Hair follicle dermal papilla cell (primary cell): ENCODE measurements around the gene KCNF1. TPM values are rescaled to one million over a fixed set of nuclear protein-coding genes. Genes with fewer than 3 reads are reported as not detected.

ENCODE experiments used
- small RNA-seq: library from RNA; depleted of rRNA; stranded (forward); fragments of <200 nt; gene quantifications from one replicate; pipeline ENCODE3, GENCODE V24; 2012
- total RNA-seq: library from RNA; depleted of rRNA; stranded (reverse); fragments of >200 nt; gene quantifications from 2 replicates; pipeline ENCODE4 v1.2.3, GENCODE V29; 2012

Gene KCNF1, protein sequence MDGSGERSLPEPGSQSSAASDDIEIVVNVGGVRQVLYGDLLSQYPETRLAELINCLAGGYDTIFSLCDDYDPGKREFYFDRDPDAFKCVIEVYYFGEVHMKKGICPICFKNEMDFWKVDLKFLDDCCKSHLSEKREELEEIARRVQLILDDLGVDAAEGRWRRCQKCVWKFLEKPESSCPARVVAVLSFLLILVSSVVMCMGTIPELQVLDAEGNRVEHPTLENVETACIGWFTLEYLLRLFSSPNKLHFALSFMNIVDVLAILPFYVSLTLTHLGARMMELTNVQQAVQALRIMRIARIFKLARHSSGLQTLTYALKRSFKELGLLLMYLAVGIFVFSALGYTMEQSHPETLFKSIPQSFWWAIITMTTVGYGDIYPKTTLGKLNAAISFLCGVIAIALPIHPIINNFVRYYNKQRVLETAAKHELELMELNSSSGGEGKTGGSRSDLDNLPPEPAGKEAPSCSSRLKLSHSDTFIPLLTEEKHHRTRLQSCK
- total RNA-seq: under 0.01 TPM in 1 of 2 replicates, not detected in the other

DNA sequence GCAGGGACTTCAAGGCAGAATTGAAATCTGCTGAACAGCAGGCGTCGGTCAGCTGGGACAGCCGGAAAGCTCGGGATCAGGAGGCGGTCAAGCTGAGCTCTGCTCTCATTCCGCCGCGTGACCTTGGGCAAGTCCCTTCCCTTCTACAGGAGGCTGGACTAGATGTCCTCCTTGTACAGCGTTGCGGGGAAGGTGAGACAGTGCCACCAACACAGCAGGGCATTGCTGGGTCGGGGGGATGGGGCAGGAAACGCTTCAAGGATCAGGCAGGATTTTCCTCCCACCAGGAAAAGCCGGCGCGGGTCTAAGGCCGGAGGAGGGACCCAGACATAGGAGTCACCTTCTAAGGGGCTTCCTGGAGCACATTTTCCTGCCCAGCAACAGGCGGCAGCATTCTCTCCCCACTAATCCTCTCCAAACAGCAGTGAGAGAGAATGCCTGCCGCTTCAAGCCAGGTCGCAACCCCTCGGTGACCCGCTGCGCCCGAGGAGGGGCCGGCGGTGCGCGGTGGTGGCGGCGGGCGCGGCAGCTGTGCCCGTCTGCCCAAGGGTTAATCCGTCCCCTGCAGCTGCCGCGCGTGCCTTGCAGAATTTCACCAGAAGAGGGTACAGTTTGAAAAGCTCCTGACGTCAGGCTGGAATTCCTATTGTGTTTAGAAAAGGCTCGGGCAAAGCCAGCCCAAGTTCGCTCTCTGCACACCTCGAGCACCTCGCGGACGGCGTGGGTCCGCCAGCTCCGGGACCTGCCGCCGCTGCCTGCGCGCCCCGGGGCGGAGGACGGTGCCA is at the start of gene KCNF1:
KCNF1 (plus strand) TSS at position 644 of the 785 bp plus-strand sequence. CDS start 493 bp downstream, outside the sequence.

Small RNAs within 50 kb of the gene (small RNA-seq; reads per million reads assigned to genes)
- gene AC079587.1: not detected

Other genes starting within 250 kb of the KCNF1 start
- 36.8 and 52.9 TPM in 2 replicates for gene NOL10, start 222.0 kb upstream of the KCNF1 start, total RNA-seq
- gene ATP6V1C2, start 190.3 kb upstream of the KCNF1 start, total RNA-seq: not detected in 2 replicates
- gene PDIA6, start 99.1 kb upstream of the KCNF1 start, total RNA-seq: 250 and 307 TPM in 2 replicates
- 48.7 and 60.8 TPM in 2 replicates for gene SLC66A3, start 243.5 kb downstream of the KCNF1 start, total RNA-seq